ENCODE results near the gene MAGI2.

GRCh38 chr7:78448911-78449310 is 1004.6 kb downstream of the MAGI2 start:
- TF ChIP-seq CTCF (IDR thresholded peaks at IDR 0.05; ENCODE audit: insufficient read depth, low read depth, low read length): no peak
- TF ChIP-seq EZH2 (IDR thresholded peaks at IDR 0.05; ENCODE audit: insufficient read depth, low read length): no peak

Data from astrocyte (in vitro differentiated cells and primary cell).